HCT116 (cell line): Measurements from ENCODE around the gene NOC2L. TPM values are rescaled to one million over a fixed set of nuclear protein-coding genes. Genes with fewer than 3 reads are reported as not detected.

Source experiments
- ATAC-seq: fragments of 200-7000 bp; cut with Tn5 transposase; 2 replicates; pipeline ENCODE4 v1.9.1; 2020; ENCODE audit warnings: mild to moderate bottlenecking, moderate library complexity
- BruUV-seq: library from RNA; stranded (reverse); fragments of 400-500 nt; replicated peaks from 2 replicates; lab custom pipeline; 2021; lab: Mats Ljungman, UMichigan
- CTCF ChIA-PET: fragments of 300-600 bp; sonication (Branson Sonifier 250); formaldehyde crosslinking; loops from one replicate; lab custom pipeline; 2021; ENCODE audit warnings: antibody characterized with exemption; lab: Charles Lee
- POLR2A ChIA-PET: fragments of 300-600, 350-600 bp; sonication (Branson Sonifier 250); formaldehyde crosslinking; loops from one replicate; lab custom pipeline; 2021; ENCODE audit warnings: antibody characterized with exemption; lab: Charles Lee
- RAD21 ChIA-PET, 2 experiments: fragments of 300-600 bp; sonication (Branson Sonifier 250); formaldehyde crosslinking; loops; one replicate each; lab custom pipeline; 2023; ENCODE audit warnings: low total read pairs in 2 of 2; ENCODE audit not compliant: uncharacterized antibody in 2 of 2, unreplicated experiment in 2 of 2, low non-redundant PET in 1 of 2; lab: Charles Lee
- DNase-seq: peaks from one replicate; pipeline ENCODE4 v3.0.0-alpha.2; 2010; ENCODE audit warnings: low read depth, low spot score
- H2AFZ ChIP-seq: fragments of 200-600 bp; shearing (Covaris generic), sonication (generic); 2 replicates; pipeline ENCODE4 v1.6.1; 2017; ENCODE audit warnings: low read depth, mixed run types, mixed read lengths, antibody characterized with exemption, low read length; ENCODE audit not compliant: poor library complexity, severe bottlenecking
- H3K27ac ChIP-seq: 2 replicates; pipeline ENCODE4 v1.5.1; 2012; ENCODE audit warnings: low read depth, low read length
- H3K27me3 ChIP-seq: fragments of 200-600 bp; sonication (generic); 2 replicates; pipeline ENCODE4 v1.6.1; 2016; ENCODE audit warnings: mixed run types, low read length, mixed read lengths; ENCODE audit not compliant: insufficient read depth
- H3K36me3 ChIP-seq, 2 experiments: fragments of 200-500 bp in 1 of 2; fragments of 200-600 bp in 1 of 2; sonication (Bioruptor generic) in 1 of 2; sonication (generic) in 1 of 2; 2 replicates each; pipeline versions ENCODE4 v1.5.1 to v1.6.1; 2014 to 2016; ENCODE audit warnings: low read length in 2 of 2, inconsistent platforms in 1 of 2, mixed read lengths in 1 of 2, mixed run types in 1 of 2; ENCODE audit not compliant: insufficient read depth in 2 of 2, control insufficient read depth in 1 of 2
- H3K4me1 ChIP-seq, 2 experiments: fragments of 200-600 bp in 1 of 2; sonication (generic) in 1 of 2; 2 replicates each; pipeline versions ENCODE4 v1.5.1 to v1.6.1; 2012 to 2017; ENCODE audit warnings: low read length in 2 of 2, inconsistent platforms in 1 of 2, mild to moderate bottlenecking in 1 of 2, mixed read lengths in 1 of 2, mixed run types in 1 of 2, moderate library complexity in 1 of 2; ENCODE audit not compliant: insufficient read depth in 2 of 2, control insufficient read depth in 1 of 2
- H3K4me2 ChIP-seq: fragments of 200-600 bp; sonication (generic); 2 replicates; pipeline ENCODE4 v1.6.1; 2017; ENCODE audit warnings: mixed run types, low read length, mixed read lengths
- H3K4me3 ChIP-seq, 2 experiments: fragments of 200-600 bp in 1 of 2; sonication (generic) in 1 of 2; replicated peaks in 1 of 2; 2 replicates each; pipeline ENCODE4 v1.5.1; 2011 to 2016; ENCODE audit warnings: low read length in 2 of 2, control low read depth in 1 of 2, low read depth in 1 of 2, mild to moderate bottlenecking in 1 of 2, mixed read lengths in 1 of 2, mixed run types in 1 of 2
- H3K79me2 ChIP-seq: fragments of 200-600 bp; sonication (generic); 2 replicates; pipeline ENCODE4 v1.6.1; 2017; ENCODE audit warnings: mild to moderate bottlenecking, mixed run types, low read length, moderate library complexity, mixed read lengths; ENCODE audit not compliant: insufficient read depth
- H3K9ac ChIP-seq: fragments of 200-600 bp; sonication (generic); 2 replicates; pipeline ENCODE4 v1.6.1; 2016; ENCODE audit warnings: low read length, mixed read lengths
- H3K9me2 ChIP-seq: fragments of 200-600 bp; sonication (generic), shearing (Covaris generic); 2 replicates; pipeline ENCODE4 v1.6.1; 2017; ENCODE audit warnings: mixed run types, mild to moderate bottlenecking, moderate library complexity; ENCODE audit not compliant: insufficient read depth
- H3K9me3 ChIP-seq, 2 experiments: fragments of 200-500 bp in 1 of 2; fragments of 200-600 bp in 1 of 2; sonication (Bioruptor generic) in 1 of 2; sonication (generic) in 1 of 2; 2 replicates each; pipeline ENCODE4 v1.6.1; 2014 to 2017; ENCODE audit warnings: low read length in 2 of 2, mixed read lengths in 2 of 2, inconsistent platforms in 1 of 2, low read depth in 1 of 2, mild to moderate bottlenecking in 1 of 2, mixed run types in 1 of 2, moderate library complexity in 1 of 2; ENCODE audit not compliant: control insufficient read depth in 1 of 2, insufficient read depth in 1 of 2
- H4K20me1 ChIP-seq: fragments of 200-600 bp; sonication (generic), shearing (Covaris generic); 2 replicates; pipeline ENCODE4 v1.6.1; 2017; ENCODE audit warnings: mixed run types, mild to moderate bottlenecking, moderate library complexity; ENCODE audit not compliant: insufficient read depth
- POLR2A ChIP-seq: IDR thresholded peaks from 2 replicates; pipeline ENCODE4 v1.7.0; 2011; ENCODE audit warnings: borderline replicate concordance; ENCODE audit not compliant: insufficient read depth, insufficient read length; ENCODE audit errors: extremely low read depth
- POLR2AphosphoS5 ChIP-seq: IDR thresholded peaks from 2 replicates; pipeline ENCODE4 v1.6.1; 2011; ENCODE audit warnings: mild to moderate bottlenecking, low read depth, low read length, moderate library complexity
- TCF7L2 ChIP-seq: IDR thresholded peaks from 2 replicates; pipeline ENCODE4 v1.7.0; 2011; ENCODE audit warnings: borderline replicate concordance, inconsistent platforms; ENCODE audit not compliant: insufficient read depth, insufficient read length; ENCODE audit errors: extremely low read depth
- intact Hi-C: fragments of 100-400 bp; cut with micrococcal nuclease; formaldehyde crosslinking; loops from 2 replicates; pipeline ENCODE4 v1.10.0; 2022
- total RNA-seq: library from RNA; stranded (reverse); gene quantifications from one replicate; pipeline ENCODE4 v1.2.1, GENCODE V29; 2021; ENCODE audit not compliant: unreplicated experiment

The NOC2L gene
- total RNA-seq, 1 experiment from 2014 or later = 260 TPM

DNA sequence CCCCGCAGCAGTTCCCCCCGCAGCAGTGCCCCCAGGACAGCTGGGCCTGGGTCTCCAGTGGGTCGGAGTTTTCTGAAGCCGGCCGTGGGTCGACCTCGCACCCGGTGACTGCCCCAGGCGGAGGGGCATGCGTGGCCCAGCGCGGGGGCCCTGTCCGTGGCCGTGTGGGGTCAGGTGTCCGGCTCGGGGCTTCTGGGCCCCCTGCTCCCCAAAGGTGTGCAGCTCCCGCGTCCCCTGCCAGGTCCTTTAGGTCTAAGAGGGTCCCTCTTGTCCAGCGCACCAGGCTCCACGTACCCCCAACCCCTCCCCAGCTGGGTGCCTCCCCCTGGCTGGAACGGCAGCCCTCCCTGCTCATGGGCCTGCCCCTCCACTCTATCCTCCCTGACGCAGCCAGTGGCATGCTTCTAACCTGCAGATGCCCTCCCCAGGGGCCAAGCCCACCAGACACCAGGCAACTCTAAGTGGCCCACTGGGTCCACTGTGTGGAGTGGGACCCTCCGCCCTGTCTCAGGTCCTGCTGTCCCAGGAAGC, 46.8 kb upstream of the NOC2L start:
- peak overlapping the region; percentile 60 for H3K27ac ChIP-seq
- CTCF ChIA-PET = interaction anchor here (1.0 kb wide), 1 partner anchor 10 kb away, joined by 4 read pairs; no protein-coding TSS in a partner anchor
- intact Hi-C loops = no loop called here
- no peaks in the 10 kb centered on the region for H4K20me1 ChIP-seq
- RAD21 ChIA-PET = no interaction called here
- POLR2A ChIA-PET = interaction anchor here (0.5 to 1.5 kb wide), 3 partner anchors 53 to 157 kb away, joined by 3 to 4 read pairs (median 4); no protein-coding TSS in a partner anchor
- peak overlapping the region; percentile 82 for H3K9ac ChIP-seq
- DNase-seq = no peak
- BruUV-seq = TSS peak; percentile 72
- no peaks in the 10 kb centered on the region for H3K9me3 ChIP-seq
- no peaks in the 10 kb centered on the region for H3K9me2 ChIP-seq
- peak overlapping the region; percentile 29 to 56 for H3K4me3 ChIP-seq
- H3K36me3 ChIP-seq = no peaks in the 10 kb centered on the region
- H2AFZ ChIP-seq = no peak overlapping the region
- H3K4me1 ChIP-seq = peaks cover 35 to 62% of the 10 kb centered on the region in 2 experiments
- no peak for TF ChIP-seq TCF7L2
- ATAC-seq = peak; percentile 1
- H3K79me2 ChIP-seq = peaks cover 4% of the 10 kb centered on the region; the same call in 1 of the 2 replicates
- peak overlapping the region; percentile 93 for H3K4me2 ChIP-seq
- H3K27me3 ChIP-seq = no peaks in the 10 kb centered on the region

GRCh38 chr1:1004780-1005697, 46.0 kb upstream of the NOC2L start:
- intact Hi-C loops = loop anchor here (5.0 kb wide), 1 partner anchor 62 kb away; no protein-coding TSS in a partner anchor
- H2AFZ ChIP-seq = no peak overlapping the region
- H3K9me3 ChIP-seq = no peaks in the 10 kb centered on the region
- no TSS peak for BruUV-seq
- H3K4me1 ChIP-seq = peaks cover 35 to 70% of the 10 kb centered on the region in 2 experiments
- CTCF ChIA-PET = interaction anchor here (4.0 kb wide), 1 partner anchor 9 kb away, joined by 26 read pairs; the partner anchor contains the start of gene ISG15
- H3K4me2 ChIP-seq = peak overlapping the region; percentile 93
- H3K27me3 ChIP-seq = no peaks in the 10 kb centered on the region
- peak overlapping the region; percentile 82 for H3K9ac ChIP-seq
- POLR2A ChIA-PET = no interaction called here
- no peaks in the 10 kb centered on the region for H3K9me2 ChIP-seq
- H3K27ac ChIP-seq = peak overlapping the region; percentile 60
- no peaks in the 10 kb centered on the region for H3K36me3 ChIP-seq
- peak overlapping the region in 1 of 2 experiments; percentile 56; a peak in 1 of 4 replicates for H3K4me3 ChIP-seq
- H4K20me1 ChIP-seq = no peaks in the 10 kb centered on the region
- RAD21 ChIA-PET = no interaction called here
- H3K79me2 ChIP-seq = peaks cover 4% of the 10 kb centered on the region; the same call in 1 of the 2 replicates
- no peak for ATAC-seq
- no peak for DNase-seq
- TF ChIP-seq POLR2A (no peak), POLR2AphosphoS5 (0 out of 2 replicates have a peak, but pooled peaks have one; percentile 7)
